Measurements from ENCODE around the gene GSTM1.

DNA sequence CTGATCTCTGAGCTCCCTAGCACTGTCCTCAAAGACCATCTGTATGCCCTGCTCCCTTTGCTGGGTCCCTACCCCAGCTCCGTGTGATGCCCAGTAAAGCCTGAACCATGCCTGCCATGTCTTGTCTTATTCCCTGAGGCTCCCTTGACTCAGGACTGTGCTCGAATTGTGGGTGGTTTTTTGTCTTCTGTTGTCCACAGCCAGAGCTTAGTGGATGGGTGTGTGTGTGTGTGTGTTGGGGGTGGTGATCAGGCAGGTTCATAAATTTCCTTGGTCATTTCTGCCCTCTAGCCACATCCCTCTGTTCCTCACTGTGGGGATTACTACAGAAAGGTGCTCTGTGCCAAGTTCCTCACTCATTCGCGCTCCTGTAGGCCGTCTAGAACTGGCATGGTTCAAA, 30.1 kb downstream of the GSTM1 start:
- TF ChIP-seq, protein P1, sequence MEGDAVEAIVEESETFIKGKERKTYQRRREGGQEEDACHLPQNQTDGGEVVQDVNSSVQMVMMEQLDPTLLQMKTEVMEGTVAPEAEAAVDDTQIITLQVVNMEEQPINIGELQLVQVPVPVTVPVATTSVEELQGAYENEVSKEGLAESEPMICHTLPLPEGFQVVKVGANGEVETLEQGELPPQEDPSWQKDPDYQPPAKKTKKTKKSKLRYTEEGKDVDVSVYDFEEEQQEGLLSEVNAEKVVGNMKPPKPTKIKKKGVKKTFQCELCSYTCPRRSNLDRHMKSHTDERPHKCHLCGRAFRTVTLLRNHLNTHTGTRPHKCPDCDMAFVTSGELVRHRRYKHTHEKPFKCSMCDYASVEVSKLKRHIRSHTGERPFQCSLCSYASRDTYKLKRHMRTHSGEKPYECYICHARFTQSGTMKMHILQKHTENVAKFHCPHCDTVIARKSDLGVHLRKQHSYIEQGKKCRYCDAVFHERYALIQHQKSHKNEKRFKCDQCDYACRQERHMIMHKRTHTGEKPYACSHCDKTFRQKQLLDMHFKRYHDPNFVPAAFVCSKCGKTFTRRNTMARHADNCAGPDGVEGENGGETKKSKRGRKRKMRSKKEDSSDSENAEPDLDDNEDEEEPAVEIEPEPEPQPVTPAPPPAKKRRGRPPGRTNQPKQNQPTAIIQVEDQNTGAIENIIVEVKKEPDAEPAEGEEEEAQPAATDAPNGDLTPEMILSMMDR (IDR thresholded peaks at IDR 0.05) = no peak
- TF ChIP-seq POLR2A (IDR thresholded peaks at IDR 0.05; ENCODE audit: low read depth) = no peak
- TF ChIP-seq POLR2AphosphoS5 (IDR thresholded peaks at IDR 0.05) = no peak
- TF ChIP-seq EP300 (IDR thresholded peaks at IDR 0.05) = no peak
